ENCODE data around the gene TRIM2. TPM values are rescaled to one million over a fixed set of nuclear protein-coding genes. Genes with fewer than 3 reads are reported as not detected.

The TRIM2 gene
- total RNA-seq, 1 donor from 2014 or later, result 51.8 TPM

GRCh38 chr4:153346031-153346430, 141.8 kb downstream of the TRIM2 start:
- peaks cover 22% of the 10 kb centered on the region for H3K4me1 Mint-ChIP-seq (ENCODE audit: low read depth, unreplicated experiment)
- no peak for TF ChIP-seq EZH2 (IDR thresholded peaks at IDR 0.05; ENCODE audit: insufficient read depth, low read length)
- TF ChIP-seq CTCF (IDR thresholded peaks at IDR 0.05; ENCODE audit: insufficient read depth, low read depth, low read length), result no peak

GRCh38 chr4:153346563-153346962, 142.3 kb downstream of the TRIM2 start:
- Histone ChIP-seq H3K4me2 (ENCODE audit: low read length) (no peak overlapping the region), H3K9ac (ENCODE audit: low read length) (no peak overlapping the region)
- DNase-seq (ENCODE audit: low read depth), result no peak

More at GRCh38 chr4:153346031-153346430, 141.8 kb downstream of the TRIM2 start:
- Histone ChIP-seq H3K4me3 (ENCODE audit: insufficient read depth, low read depth, low read length) (peak overlapping the region; percentile 74), H3K36me3 (ENCODE audit: insufficient read depth, low read length) (no peaks in the 10 kb centered on the region), H3K9ac (ENCODE audit: low read length) (peak overlapping the region; percentile 88), H3K79me2 (ENCODE audit: insufficient read depth, low read length) (peaks cover 4% of the 10 kb centered on the region), H3K4me1 (ENCODE audit: insufficient read depth, low read length) (peaks cover 18% of the 10 kb centered on the region), H3K27ac (ENCODE audit: low read depth, low read length) (no peak overlapping the region), H4K20me1 (ENCODE audit: insufficient read depth, low read length) (no peaks in the 10 kb centered on the region), H3K27me3 (ENCODE audit: insufficient read depth, low read length) (no peaks in the 10 kb centered on the region), H2AFZ (ENCODE audit: low read depth, low read length) (no peak overlapping the region), H3K4me2 (ENCODE audit: low read length) (peak overlapping the region; percentile 91), H3K9me3 (ENCODE audit: insufficient read depth, low read depth, low read length) (no peaks in the 10 kb centered on the region)
- Mint-ChIP-seq H3K9me3 (ENCODE audit: unreplicated experiment) (no peaks in the 10 kb centered on the region), H3K27ac (ENCODE audit: unreplicated experiment) (no peak overlapping the region), H3K36me3 (ENCODE audit: low read depth, unreplicated experiment) (no peaks in the 10 kb centered on the region), H3K4me3 (ENCODE audit: unreplicated experiment) (peak overlapping the region; percentile 91), H3K27me3 (ENCODE audit: low read depth, unreplicated experiment) (no peaks in the 10 kb centered on the region)
- DNase-seq (ENCODE audit: low read depth), result no peak
- FAIRE-seq, result no peak

More at GRCh38 chr4:153346563-153346962, 142.3 kb downstream of the TRIM2 start:
- no peaks in the 10 kb centered on the region for H3K36me3 Mint-ChIP-seq (ENCODE audit: low read depth, unreplicated experiment)
- H3K4me1 Mint-ChIP-seq (ENCODE audit: low read depth, unreplicated experiment), result peaks cover 18% of the 10 kb centered on the region
- H3K4me3 ChIP-seq (ENCODE audit: insufficient read depth, low read depth, low read length), result no peak overlapping the region
- H3K4me3 Mint-ChIP-seq (ENCODE audit: unreplicated experiment), result no peak overlapping the region
- no peaks in the 10 kb centered on the region for H4K20me1 ChIP-seq (ENCODE audit: insufficient read depth, low read length)
- FAIRE-seq, result no peak
- no peaks in the 10 kb centered on the region for H3K27me3 ChIP-seq (ENCODE audit: insufficient read depth, low read length)
- no peaks in the 10 kb centered on the region for H3K9me3 ChIP-seq (ENCODE audit: insufficient read depth, low read depth, low read length)
- TF ChIP-seq EZH2 (IDR thresholded peaks at IDR 0.05; ENCODE audit: insufficient read depth, low read length), result no peak
- TF ChIP-seq CTCF (IDR thresholded peaks at IDR 0.05; ENCODE audit: insufficient read depth, low read depth, low read length), result no peak
- no peak overlapping the region for H3K27ac Mint-ChIP-seq (ENCODE audit: unreplicated experiment)
- H3K79me2 ChIP-seq (ENCODE audit: insufficient read depth, low read length), result peaks cover 4% of the 10 kb centered on the region
- peaks cover 16% of the 10 kb centered on the region for H3K4me1 ChIP-seq (ENCODE audit: insufficient read depth, low read length)
- H3K36me3 ChIP-seq (ENCODE audit: insufficient read depth, low read length), result no peaks in the 10 kb centered on the region
- H3K27me3 Mint-ChIP-seq (ENCODE audit: low read depth, unreplicated experiment), result no peaks in the 10 kb centered on the region
- H3K9me3 Mint-ChIP-seq (ENCODE audit: unreplicated experiment), result no peaks in the 10 kb centered on the region
- H3K27ac ChIP-seq (ENCODE audit: low read depth, low read length), result no peak overlapping the region
- no peak overlapping the region for H2AFZ ChIP-seq (ENCODE audit: low read depth, low read length)

Data from astrocyte (in vitro differentiated cells and primary cell).